HK-2 (cell line): ENCODE data around the gene ID3.

Experiments used
- DNase-seq: peaks from one replicate; pipeline ENCODE4 v3.0.0-alpha.2; 2018; ENCODE audit not compliant: unreplicated experiment

Gene ID3, protein sequence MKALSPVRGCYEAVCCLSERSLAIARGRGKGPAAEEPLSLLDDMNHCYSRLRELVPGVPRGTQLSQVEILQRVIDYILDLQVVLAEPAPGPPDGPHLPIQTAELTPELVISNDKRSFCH

DNA sequence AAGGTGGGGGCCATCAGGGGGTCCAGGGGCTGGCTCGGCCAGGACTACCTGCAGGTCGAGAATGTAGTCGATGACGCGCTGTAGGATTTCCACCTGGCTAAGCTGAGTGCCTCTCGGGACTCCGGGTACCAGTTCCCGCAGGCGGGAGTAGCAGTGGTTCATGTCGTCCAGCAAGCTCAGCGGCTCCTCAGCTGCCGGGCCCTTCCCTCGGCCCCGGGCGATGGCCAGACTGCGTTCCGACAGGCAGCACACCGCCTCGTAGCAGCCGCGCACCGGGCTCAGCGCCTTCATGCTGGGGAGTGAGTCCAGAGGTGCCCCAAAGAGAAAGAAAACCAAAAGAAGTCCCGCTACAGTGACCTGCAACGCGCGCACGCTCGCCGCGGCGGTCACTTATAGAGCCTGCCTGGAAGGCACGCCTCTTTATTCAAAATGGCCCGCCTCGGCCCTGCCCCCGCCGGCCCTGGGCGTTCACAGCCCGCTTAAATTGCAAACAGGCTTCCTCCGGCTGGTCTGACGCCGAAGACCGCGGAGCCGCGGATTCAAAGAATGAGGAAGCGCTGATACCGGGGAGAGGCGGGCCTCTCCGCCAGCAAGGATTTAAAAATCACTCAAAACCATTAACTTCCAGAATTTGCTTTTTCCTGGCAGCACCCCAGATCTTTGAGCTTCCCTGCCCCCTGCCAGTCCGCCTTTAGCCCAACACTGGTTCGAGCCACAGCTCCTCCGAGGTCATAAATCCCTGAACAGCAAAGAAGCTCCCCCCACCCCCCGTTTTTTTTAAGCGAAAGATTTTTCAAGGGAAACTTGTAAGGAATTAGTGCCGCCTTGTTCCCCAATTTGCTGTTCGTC, at the start of gene ID3:
ID3 (minus strand) TSS at position 366 of the 849 bp plus-strand sequence; CDS start at position 291, 75 bp downstream.
- peak; percentile 97 for DNase-seq

DNA sequence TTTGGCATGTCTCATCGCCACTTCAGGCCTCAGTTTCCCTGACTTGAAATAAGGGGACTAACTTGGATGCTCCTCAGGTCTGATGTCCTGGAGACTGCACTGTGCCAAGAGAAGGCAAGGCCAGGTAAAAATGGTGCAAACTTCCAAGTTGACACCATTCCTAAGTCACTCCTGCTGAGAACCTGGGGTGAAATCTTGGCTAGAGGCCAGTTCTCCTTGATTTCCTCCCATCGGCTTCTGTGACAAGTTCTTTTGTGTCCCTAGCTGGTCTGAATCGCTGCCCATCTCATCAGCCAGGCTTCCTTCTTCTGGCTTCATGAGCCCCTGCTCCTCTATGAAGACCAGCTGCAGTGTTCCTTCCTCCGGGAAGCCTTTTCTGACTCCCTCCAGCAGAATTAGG, 48.6 kb upstream of the ID3 start:
- DNase-seq = no peak

DNA sequence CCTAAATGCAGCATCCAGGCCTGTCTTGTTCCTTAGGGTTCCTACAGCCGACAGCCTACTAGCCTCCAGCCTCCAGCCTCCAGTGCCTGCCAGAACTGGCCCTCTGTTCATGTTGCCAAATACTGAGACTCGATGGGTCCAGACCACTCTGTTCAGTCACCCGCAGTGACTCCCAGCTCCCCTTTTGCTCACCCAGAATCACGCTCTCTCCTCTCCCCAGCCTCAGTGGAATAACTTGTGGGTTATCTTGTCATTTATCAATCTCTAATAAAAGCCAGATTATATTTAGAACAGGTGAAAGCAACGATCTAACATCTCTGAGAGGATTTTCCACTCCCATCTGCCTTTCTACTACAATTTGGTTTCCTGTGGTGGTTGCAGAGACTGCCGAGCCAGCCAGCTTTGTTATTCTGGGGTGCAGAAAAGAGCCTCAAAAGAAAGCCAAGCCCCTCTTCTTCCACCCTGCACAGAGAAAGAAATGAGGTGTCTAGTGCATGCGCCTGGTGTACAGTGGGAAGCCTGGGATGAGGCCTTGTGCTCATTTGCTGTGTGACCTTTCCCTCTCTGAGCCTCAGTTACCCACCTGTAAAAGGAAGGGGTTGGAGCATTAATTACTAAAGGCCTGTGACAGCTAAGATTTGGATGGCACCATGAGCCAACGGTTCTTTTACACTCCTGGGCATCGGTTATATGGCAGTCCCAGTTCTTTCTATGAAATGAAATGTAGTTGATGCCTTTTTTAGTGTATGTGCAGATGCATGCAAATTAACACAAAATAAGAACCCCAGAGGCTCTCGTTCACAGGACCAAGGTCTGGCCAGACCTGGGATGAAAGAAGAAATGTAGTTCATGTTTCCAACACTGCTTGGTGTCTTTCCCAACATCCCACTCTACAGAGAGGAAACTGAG, 42.9 kb upstream of the ID3 start:
- no peak for DNase-seq

DNA sequence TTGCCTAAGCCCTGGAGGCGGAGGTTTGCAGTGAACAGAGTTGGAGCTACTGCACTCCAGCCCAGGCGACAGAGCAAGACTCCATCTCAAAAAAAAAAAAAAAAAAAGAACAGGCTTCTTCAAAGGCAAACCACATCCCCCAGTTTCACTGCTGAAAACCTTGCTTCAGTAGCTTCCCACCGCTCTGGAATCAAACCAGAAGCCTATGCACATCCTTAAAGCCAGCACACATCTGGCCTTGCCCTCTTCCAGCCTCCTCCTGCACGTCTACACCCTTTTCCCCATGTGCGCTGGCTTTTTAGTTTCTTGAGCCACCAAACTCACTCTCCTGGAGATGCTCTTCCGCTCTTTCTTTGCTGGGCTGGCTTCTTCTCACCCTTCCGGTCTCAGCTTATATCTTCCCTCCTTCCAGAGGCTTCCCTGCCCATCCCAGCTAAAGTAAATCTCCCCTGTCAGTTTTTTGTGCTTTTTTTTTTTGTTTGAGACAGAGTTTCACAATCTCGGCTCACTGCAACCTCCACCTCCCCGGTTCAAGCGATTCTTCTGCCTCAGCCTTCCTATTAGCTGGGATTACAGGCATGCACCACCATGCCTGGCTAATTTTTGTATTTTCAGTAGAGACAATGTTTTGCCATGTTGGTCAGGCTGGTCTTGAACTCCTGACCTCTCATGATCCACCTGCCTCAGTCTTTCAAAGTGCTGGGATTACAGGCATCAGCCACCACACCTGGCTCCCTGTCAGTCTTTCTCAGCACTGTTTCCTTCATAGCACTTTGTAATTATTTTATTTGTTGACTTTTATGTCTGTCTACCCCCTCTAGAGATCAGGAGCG, 42.0 kb upstream of the ID3 start:
- no peak for DNase-seq

DNA sequence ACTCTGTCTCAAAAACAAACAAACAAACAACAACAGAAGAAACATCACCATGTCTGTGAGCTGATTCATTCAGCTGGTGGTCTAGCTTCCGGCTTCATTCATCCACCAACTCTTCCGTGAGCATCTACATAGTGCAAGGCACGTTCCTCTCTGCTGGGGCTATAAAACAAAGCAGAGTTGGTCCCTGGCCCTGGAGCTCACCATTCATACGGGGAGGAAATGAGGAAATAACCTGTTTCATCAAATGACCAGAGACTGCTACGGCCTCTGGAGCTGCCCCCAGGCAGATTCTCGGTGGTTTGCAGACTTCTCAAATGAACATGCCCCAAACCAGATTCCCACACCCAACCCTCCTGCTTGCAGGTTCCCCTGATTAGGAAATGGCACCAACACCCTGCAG, 41.0 kb upstream of the ID3 start:
- no peak for DNase-seq

DNA sequence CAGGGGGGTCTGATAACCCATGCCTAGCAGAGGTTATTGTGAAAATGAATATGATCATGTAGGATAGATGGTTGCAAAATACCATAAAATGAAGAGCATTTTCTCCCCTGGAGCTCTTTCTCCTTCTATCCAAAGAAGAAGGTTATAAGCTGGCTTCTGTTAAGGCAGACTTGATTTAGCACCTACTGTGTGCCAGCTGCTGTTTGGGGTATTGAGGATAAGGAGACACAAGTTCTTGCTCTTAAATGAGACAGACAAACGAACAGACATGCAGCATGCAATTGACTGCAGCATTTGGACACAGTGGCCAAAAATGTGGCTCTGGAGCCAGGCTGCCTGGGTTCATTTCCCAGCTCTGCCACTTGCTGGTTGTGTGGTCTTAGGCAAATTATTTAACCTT, 39.8 kb upstream of the ID3 start:
- no peak for DNase-seq

DNA sequence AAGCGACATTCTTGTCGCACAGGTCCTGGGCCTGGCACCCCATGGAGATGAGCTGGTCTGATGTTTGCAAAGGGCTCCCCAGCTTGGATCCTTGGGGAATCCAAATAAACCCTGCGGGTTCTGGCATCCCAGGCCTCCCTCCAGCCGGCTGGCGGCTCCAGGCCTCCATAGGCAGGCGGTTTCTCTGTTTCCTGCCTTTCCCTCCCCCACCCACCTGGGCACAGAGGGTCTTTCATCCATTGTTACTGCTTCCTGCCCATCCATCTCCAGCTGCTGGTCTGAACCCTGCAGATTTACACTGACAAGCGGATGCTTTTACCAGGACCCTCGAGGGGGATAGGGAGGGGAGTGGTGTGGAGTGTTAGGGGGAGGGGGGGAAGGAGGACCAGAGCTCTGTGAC, 39.1 kb upstream of the ID3 start:
- no peak for DNase-seq

DNA sequence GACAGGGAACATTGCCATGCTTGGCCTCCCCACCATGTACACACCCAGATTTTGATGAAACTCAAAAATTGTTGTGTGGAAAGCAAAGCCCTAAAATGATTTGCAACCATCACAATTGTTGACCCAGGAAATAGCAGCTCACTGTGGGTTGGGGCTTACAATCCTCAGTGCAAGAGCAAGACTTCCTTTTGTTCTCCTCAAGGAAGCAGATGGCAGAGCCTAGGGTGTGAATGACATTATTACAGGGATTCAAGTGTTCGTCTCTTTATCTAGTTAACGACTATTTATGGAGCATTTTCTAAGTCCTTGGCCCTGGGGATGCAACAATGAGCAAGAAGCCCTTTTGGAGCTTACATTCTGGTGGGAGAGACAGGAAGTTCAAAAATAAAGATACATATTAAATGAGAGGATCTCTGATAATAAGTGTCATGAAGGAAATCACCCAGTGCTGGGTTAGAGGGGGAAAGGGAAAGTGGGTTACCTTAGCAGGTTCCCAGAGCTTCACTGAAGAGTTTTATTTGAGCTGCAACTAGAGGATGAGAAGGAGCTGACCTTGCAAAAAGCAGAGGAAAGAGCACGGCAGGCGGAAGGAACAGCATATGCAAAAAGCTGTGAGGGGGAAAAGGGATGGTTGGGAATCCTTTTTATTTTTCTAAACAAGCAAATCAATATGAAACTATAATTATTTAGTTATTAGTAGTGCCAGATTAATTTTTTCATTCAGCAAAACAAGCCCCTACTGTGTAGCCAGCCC, 38.5 kb upstream of the ID3 start:
- DNase-seq = no peak

DNA sequence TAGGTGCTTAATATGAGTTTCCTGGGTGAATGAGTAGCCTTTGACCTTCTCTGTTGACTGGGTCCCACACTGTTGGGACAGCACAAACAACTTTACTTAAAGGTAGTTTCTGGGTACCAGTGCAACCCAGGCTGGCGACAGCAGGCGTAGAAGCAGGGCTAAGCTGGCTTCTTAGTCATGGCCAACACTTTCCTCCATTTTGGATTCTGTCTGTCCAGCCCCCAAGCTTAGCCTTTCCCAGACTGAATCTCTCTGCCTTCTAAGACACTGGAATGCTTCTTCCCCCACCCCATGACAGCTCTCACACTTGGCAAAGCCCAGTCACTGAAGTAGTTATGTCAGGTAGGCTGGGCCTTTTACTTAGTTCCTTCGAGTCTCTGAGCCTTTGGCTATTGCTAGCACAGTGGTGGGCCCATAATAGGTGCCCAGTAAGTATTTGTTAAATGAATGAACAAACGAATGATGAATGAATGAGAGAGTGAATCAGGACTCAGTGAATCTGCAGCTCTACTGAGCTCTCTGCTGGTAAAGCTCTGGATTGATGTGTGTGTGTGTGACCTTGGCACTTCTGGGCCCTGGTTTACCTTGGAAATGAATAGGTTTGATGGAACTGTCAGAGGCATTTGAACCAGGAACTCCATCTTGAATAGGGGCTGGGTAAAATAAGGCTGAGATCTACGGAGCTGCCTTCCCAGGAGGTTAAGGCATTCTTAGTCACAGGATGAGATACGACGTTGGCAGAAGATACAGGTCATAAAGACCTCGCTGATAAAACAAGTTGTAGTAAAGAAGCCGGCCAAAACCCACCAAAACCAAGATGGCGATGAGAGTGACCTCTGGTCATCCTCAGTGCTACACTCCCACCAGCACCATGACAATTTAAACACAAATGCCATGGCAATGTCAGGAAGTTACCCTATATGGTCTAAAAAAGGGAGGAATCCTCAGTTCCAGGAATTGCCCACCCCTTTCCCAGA, 37.4 kb upstream of the ID3 start:
- no peak for DNase-seq

DNA sequence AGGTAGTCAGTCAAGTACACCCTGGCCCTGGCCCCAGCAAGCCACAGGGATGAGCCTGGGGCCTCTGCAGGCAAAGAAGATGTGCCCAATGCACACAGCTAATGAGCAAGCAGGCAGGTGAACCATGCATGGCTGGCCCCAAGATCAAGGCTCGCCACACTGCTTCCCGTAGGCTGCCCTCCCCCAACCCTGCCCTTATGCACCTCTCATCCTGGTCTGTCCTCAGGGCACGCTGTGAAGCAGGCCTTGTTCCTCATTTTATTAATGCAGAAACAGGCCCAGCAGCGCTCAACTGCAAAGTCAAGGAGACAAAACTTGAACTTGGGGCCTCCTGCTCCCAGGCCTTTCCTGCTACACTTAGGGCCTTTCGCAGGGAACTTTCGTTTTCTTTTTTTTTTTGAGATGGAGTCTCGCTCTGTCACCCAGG, 35.6 kb upstream of the ID3 start:
- DNase-seq = no peak

DNA sequence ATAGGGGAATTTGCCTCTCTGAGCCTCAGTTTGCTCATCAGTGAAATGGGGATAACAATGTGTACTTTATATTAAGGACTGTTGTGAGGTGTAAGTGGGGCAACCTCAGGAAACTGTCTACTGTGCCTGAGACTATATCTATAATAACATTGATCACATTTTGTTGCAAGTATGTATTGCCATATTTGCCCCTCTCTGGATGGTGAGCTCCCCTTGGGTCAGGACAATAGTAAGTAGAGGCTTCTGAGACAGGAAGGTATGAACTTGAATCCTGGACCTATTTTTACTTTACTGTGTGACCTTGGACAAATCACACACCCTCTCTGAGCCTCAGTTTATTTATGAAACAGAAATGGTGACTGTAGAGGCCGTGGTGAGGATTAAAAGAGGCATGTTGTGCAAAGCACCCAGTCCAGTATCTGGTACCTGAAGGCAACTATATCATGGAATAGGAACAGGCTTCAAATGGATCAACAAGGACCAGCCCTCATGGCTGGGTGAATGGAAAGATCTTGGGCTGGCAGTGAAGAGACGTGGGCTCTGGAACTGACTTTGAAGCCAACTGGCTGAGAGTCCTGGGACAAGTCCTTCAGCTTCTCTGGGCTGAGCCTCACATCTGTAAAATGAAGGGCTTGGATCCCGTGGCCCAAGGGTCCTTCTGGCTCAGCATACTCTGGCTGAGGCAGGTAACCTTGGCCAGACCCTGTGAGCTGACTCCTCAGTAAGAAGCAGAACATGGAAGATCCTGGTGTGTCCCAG, 35.0 kb upstream of the ID3 start:
- no peak for DNase-seq

DNA sequence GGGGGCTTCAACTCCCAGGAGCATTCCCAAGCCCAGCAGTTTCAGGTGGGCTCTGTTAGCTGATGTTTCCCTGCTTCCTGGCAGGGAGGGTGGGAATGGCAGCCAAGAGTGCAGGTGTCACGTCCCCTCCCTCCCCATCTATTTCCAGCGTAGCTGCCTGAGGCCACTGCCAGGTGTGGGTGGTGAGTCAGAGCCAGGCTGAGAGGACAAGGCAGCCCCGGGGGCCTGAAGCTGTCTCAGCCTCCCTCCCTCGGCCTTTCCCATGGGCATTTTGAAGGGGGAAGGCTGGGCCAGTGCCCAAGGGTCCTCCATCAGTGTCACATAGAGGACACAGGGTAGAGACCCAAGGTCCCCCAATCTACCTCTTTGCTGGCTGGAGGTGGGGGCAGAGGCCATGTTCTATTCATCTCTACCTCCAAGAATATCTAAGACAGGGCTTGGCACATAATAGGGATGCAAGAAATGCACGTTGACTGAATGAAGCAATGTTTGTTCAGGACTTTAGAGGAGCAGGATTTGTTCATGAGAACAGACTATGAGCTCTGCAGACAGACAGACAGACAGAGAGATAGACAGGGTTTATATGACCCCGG, 34.4 kb upstream of the ID3 start:
- DNase-seq = no peak

DNA sequence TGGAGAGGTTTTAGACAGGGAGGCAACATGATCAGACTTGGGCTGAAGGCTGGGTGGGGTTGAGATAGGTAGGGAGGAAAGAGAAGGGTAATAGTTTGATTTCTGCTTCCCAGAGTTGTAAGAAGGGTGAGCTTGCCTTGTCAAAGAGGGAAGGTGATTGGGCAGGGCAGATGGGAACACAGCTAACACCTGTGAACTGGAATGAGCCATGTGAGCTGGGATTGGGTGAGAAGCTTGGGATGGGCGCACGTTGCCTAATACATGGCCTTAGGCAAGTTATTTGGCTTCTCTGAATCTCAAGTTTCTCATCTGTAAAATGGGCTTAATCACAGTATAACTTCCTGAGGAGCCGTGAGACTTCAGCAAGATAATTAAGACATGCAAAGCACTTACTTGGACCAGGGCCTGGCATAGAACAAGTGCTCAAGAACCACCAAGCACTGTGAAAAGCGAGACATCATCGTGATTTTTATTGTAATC, 33.8 kb upstream of the ID3 start:
- no peak for DNase-seq

DNA sequence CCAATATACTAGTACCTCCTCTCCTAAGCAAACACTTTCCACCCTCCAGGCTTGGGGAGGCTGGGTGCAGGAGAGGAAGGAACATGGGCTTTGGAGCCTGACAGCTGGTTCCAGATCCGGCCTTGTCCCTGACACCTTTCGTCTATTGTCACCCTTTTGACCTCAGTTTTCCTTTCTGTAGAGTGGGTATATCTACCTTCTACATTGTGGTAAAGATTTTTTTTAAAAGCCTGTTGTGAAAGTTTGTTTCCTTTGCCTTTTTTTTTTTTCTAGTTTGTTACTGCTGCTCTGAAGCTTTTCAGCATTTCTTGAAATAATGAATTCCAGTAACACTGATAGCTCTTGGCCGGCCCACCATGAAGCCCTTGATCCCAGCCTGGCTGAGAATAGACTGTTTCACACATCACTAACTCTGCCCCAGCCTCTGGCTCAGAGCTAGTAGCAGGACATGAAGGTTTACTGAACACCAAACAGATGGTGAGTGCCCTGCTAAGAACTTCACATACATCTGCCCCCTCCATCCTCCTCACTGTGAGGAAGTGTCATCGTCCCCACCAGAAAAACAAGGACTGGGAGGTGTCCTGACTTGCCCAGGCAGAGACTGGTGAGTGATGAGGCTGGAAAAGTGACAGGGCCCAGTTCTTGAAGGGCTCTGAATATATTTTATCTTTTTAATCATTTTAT, 33.0 kb upstream of the ID3 start:
- no peak for DNase-seq

DNA sequence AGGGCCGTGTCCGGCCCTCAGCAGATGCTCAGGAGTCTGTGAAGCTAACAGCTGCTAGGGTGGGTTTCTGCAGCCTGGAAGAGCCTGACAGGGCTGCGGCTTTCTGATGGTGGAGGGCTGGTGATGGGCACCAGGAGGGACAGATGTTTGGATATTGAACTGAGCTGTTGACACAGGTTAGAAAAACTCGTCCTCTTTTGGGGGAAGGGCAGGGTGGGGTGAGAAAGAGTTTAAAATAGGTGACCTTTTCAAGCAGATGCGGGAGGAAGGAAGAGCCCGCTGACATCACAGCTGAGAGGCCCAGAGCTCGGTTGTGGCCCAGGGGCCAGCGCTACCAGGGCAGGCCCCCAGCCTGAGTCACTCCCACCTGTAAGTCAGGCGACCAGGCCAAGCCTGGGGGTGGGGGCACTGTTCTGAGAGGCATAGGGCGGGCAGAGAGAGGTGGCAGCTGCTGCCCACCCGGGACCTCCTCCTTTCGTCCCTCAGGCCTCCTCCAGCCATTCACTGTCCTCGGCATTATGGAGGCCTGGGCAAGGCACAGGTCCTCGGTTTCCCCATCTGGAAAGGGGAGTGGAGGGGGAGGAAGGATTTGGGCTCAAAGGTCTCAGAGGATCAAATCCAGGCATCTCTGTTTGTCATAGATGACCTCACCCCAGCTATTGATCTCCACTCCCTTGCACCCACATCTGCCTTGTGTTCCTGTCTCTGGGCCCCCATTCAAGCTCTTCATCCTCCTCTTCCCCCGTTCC, 32.3 kb upstream of the ID3 start:
- DNase-seq = no peak

DNA sequence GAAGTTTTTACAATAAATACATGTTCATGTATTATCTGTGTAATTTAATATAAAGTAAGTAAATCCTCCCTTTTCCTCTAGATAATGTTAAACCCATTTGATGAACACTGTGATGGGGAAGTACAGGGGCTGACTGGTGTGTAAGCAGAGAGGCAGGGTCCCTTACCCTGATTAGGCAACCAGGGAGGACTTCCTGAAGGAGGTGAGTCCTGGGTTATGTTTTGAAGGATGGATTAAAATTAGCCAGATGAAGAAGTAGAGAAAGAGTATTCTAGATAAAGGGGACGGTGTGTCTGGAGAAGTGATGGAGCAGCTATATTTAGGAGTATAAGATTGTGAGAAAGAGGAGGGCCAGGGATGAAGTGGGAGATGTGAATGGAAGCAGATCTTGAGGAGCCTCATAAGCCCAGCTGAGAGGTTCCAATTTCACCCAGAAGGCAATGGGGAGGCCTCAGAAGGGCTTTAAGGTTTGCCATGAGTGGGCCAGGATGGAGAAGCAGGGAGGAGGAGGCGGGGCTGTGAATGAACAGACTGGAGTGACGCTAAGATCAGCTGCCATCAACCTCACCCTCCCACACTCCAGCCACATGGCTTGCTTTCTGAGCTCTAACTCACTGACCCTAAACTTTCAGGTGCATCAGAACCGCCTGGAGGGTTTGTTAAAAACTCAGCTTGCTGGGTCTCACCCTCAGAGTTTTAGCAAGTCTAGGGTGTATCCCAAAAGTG, 30.9 kb upstream of the ID3 start:
- DNase-seq = no peak
